Hepatocyte (in vitro differentiated cells): ENCODE results near the gene CNGA1. TPM values are rescaled to one million over a fixed set of nuclear protein-coding genes. Genes with fewer than 3 reads are reported as not detected.

Experiments
- DNase-seq: peaks from one replicate; pipeline ENCODE4 v3.0.0-alpha.2; 2016; ENCODE audit warnings: low spot score
- H2AFZ ChIP-seq: fragments of 200-600 bp; sonication (generic); 2 replicates; pipeline ENCODE4 v1.6.0; 2016; ENCODE audit warnings: antibody characterized with exemption, mild to moderate bottlenecking
- H3K27ac ChIP-seq: fragments of 200-600 bp; sonication (generic); 2 replicates; pipeline ENCODE4 v1.5.1; 2016; ENCODE audit warnings: mild to moderate bottlenecking
- H3K27me3 ChIP-seq: fragments of 200-600 bp; sonication (generic); 2 replicates; pipeline ENCODE4 v1.6.1; 2016
- H3K36me3 ChIP-seq: fragments of 200-600 bp; sonication (generic); replicated peaks from 2 replicates; pipeline ENCODE4 v1.5.1; 2016; ENCODE audit warnings: low read depth; ENCODE audit not compliant: insufficient read depth
- H3K4me1 ChIP-seq: fragments of 200-600 bp; sonication (generic); 2 replicates; pipeline ENCODE4 v1.5.1; 2016; ENCODE audit warnings: mild to moderate bottlenecking, moderate library complexity; ENCODE audit not compliant: insufficient read depth
- H3K4me2 ChIP-seq: fragments of 200-600 bp; sonication (generic); 2 replicates; pipeline ENCODE4 v1.6.0; 2016
- H3K4me3 ChIP-seq: fragments of 200-600 bp; sonication (generic); 2 replicates; pipeline ENCODE4 v1.5.1; 2016; ENCODE audit warnings: mild to moderate bottlenecking
- H3K79me2 ChIP-seq: fragments of 200-600 bp; sonication (generic); 2 replicates; pipeline ENCODE4 v1.6.0; 2017; ENCODE audit warnings: mild to moderate bottlenecking
- H3K9me2 ChIP-seq: fragments of 200-600 bp; sonication (generic); replicated peaks from 2 replicates; pipeline ENCODE4 v1.6.0; 2017; ENCODE audit warnings: mild to moderate bottlenecking; ENCODE audit not compliant: insufficient read depth
- H3K9me3 ChIP-seq: fragments of 200-600 bp; sonication (generic); 2 replicates; pipeline ENCODE4 v1.5.1; 2016; ENCODE audit warnings: low read depth, mild to moderate bottlenecking
- H4K20me1 ChIP-seq: fragments of 200-600 bp; sonication (generic); 2 replicates; pipeline ENCODE4 v1.6.0; 2016; ENCODE audit warnings: mild to moderate bottlenecking; ENCODE audit not compliant: insufficient read depth, poor library complexity, severe bottlenecking
- CTCF ChIP-seq: fragments of 200-600 bp; sonication (generic); IDR thresholded peaks from 2 replicates; pipeline ENCODE4 v1.5.1; 2016; ENCODE audit warnings: antibody characterized with exemption, mild to moderate bottlenecking; ENCODE audit not compliant: poor library complexity
- EZH2 ChIP-seq: fragments of 200-600 bp; sonication (generic); IDR thresholded peaks from 2 replicates; pipeline ENCODE4 v1.6.1; 2016; ENCODE audit warnings: antibody characterized with exemption, mild to moderate bottlenecking, borderline replicate concordance
- EZH2phosphoT487 ChIP-seq: fragments of 200-600 bp; sonication (generic); IDR thresholded peaks from one replicate; pipeline ENCODE4 v1.6.1; 2018; ENCODE audit warnings: antibody characterized with exemption, mild to moderate bottlenecking, low read depth, moderate library complexity; ENCODE audit not compliant: unreplicated experiment, severe bottlenecking
- WGBS: methylation state at CpG from one replicate; pipeline ENCODE4 v1.1.6; 2016; ENCODE audit warnings: low lambda C conversion rate; ENCODE audit errors: missing lambda C conversion rate; 5-methylcytosine and 5-hydroxymethylcytosine counted together
- polyA plus RNA-seq: library from polyadenylated mRNA; unstranded; fragments of >200 nt; fragmentation: Nextera tagmentation; extraction: Ambion mirVana; gene quantifications from 2 replicates; pipeline ENCODE4 v1.2.1, GENCODE V29; 2016
- total RNA-seq: library from RNA; depleted of rRNA; stranded (reverse); fragments of >200 nt; gene quantifications from 2 replicates; pipeline ENCODE4 v1.2.3, GENCODE V29; 2014

CNGA1 gene
- total and polyA plus RNA-seq, 2 experiments from 2014 or later, result 4.6 TPM

DNA sequence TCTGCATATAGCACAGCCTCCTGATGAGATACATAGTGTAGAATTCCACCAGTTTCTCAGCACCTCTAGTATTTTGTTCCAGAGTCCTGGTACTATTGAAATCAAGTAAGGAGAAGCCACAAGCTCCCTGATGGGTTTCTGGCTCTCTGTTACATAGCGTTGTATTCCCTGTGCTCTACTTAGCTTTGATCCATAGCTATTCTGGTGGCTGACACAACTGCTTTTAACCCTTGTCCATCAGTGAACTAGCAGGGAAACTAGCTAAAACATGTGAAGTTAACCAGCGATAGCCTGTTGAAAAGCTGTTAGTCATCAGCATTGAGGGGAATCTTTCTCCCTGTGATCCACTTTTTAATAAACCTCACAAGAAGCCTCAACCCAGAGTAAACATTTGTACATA is 27.0 kb upstream of the CNGA1 start:
- no peaks in the 10 kb centered on the region for H3K9me3 ChIP-seq
- peak overlapping the region; percentile 46 for H3K27ac ChIP-seq
- WGBS, result 35% methylated on average over 2 of the region's 2 CpGs

DNA sequence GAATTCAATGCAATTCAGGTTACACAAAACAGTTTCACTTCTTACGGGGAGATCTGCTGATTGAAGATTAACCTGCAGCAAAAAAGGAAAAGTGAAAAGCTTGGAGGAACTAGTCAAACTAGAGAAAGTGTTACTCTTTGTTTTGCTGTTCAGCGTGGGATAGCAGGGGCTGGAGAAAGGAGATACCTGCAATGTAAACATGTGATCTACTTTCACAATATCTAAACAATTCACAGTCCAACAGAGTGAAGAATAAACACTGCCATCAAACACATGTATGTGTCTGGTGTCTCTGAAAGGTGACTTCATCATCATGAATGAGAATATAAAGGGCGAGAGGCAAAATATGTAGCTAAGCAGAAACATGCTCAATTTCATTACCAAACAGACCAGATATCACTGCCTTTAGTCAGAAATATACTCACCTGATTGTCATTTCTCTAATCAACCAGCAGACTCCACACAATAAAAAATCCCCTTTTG is 26.5 kb upstream of the CNGA1 start:
- Histone ChIP-seq H3K27ac (peak overlapping the region; percentile 46), H3K9me2 (no peaks in the 10 kb centered on the region), H3K27me3 (no peaks in the 10 kb centered on the region), H3K4me3 (no peak overlapping the region), H3K4me1 (peaks cover 13% of the 10 kb centered on the region), H3K36me3 (no peaks in the 10 kb centered on the region), H4K20me1 (no peaks in the 10 kb centered on the region), H3K4me2 (peak overlapping the region; percentile 56), H2AFZ (peak overlapping the region; percentile 5), H3K79me2 (no peaks in the 10 kb centered on the region), H3K9me3 (no peaks in the 10 kb centered on the region)
- DNase-seq, result peak; percentile 18
- TF ChIP-seq EZH2phosphoT487, result no peak
- no peak for TF ChIP-seq CTCF
- TF ChIP-seq EZH2, result no peak
- WGBS, result 30% methylated on average over 3 of the region's 3 CpGs

More for the DNA sequence above, 27.0 kb upstream of the CNGA1 start:
- TF ChIP-seq EZH2phosphoT487 (no peak), CTCF (no peak), EZH2 (no peak)
- H3K4me2 ChIP-seq, result peak overlapping the region; percentile 56
- H2AFZ ChIP-seq, result no peak overlapping the region
- no peaks in the 10 kb centered on the region for H4K20me1 ChIP-seq
- H3K4me3 ChIP-seq, result no peak overlapping the region
- no peaks in the 10 kb centered on the region for H3K9me2 ChIP-seq
- no peaks in the 10 kb centered on the region for H3K79me2 ChIP-seq
- H3K4me1 ChIP-seq, result peaks cover 13% of the 10 kb centered on the region
- no peaks in the 10 kb centered on the region for H3K36me3 ChIP-seq
- no peaks in the 10 kb centered on the region for H3K27me3 ChIP-seq
- DNase-seq, result no peak

DNA sequence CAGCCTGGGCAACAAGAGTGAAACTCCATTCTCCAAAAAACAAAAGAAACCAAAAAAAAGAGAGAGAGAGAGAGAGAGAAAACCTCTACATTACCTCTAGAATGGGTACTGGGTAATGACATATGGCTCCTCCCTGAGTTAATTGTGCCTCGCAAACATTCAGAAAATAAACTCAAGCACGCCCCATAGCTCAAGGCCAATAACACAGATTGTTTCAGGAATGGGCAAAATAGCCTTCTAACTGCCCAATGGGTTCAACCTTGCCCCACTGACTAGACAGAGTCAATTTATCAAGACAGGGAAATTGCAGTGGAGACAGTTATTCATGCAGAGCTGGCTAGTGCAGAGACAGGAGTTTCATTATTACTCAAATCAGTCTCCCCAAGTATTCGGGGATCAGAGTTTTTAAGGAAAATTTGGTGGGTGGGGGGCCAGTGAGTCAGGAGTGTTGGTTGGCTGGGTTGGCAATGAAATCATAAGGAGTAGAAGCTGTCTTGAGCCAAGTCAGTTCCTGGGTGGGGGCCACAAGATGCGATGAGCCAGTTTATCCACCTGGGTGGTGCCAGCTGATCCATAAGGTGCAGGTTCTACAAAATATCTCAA is 25.2 kb upstream of the CNGA1 start:
- DNase-seq, result no peak
- Histone ChIP-seq H3K4me1 (peaks cover 13% of the 10 kb centered on the region), H3K9me3 (no peaks in the 10 kb centered on the region), H3K36me3 (no peaks in the 10 kb centered on the region), H3K4me2 (no peak overlapping the region), H3K9me2 (no peaks in the 10 kb centered on the region), H3K27me3 (no peaks in the 10 kb centered on the region), H3K79me2 (no peaks in the 10 kb centered on the region), H3K4me3 (no peak overlapping the region), H2AFZ (no peak overlapping the region), H4K20me1 (no peaks in the 10 kb centered on the region), H3K27ac (peak overlapping the region; percentile 46)
- 86% methylated on average over 4 of the region's 4 CpGs for WGBS
- TF ChIP-seq EZH2phosphoT487 (no peak), EZH2 (no peak), CTCF (no peak)
